Stromal cell of bone marrow (primary cell): ENCODE measurements around the gene SEMA6D.
A peak's percentile ranks its signal among the peaks of the same experiment; 100 is the strongest.

Source experiments
- DNase-seq: peaks from one replicate; pipeline ENCODE4 v3.0.0-alpha.2; 2012; ENCODE audit warnings: low read depth

SEMA6D gene, protein sequence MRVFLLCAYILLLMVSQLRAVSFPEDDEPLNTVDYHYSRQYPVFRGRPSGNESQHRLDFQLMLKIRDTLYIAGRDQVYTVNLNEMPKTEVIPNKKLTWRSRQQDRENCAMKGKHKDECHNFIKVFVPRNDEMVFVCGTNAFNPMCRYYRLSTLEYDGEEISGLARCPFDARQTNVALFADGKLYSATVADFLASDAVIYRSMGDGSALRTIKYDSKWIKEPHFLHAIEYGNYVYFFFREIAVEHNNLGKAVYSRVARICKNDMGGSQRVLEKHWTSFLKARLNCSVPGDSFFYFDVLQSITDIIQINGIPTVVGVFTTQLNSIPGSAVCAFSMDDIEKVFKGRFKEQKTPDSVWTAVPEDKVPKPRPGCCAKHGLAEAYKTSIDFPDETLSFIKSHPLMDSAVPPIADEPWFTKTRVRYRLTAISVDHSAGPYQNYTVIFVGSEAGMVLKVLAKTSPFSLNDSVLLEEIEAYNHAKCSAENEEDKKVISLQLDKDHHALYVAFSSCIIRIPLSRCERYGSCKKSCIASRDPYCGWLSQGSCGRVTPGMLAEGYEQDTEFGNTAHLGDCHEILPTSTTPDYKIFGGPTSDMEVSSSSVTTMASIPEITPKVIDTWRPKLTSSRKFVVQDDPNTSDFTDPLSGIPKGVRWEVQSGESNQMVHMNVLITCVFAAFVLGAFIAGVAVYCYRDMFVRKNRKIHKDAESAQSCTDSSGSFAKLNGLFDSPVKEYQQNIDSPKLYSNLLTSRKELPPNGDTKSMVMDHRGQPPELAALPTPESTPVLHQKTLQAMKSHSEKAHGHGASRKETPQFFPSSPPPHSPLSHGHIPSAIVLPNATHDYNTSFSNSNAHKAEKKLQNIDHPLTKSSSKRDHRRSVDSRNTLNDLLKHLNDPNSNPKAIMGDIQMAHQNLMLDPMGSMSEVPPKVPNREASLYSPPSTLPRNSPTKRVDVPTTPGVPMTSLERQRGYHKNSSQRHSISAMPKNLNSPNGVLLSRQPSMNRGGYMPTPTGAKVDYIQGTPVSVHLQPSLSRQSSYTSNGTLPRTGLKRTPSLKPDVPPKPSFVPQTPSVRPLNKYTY

DNA sequence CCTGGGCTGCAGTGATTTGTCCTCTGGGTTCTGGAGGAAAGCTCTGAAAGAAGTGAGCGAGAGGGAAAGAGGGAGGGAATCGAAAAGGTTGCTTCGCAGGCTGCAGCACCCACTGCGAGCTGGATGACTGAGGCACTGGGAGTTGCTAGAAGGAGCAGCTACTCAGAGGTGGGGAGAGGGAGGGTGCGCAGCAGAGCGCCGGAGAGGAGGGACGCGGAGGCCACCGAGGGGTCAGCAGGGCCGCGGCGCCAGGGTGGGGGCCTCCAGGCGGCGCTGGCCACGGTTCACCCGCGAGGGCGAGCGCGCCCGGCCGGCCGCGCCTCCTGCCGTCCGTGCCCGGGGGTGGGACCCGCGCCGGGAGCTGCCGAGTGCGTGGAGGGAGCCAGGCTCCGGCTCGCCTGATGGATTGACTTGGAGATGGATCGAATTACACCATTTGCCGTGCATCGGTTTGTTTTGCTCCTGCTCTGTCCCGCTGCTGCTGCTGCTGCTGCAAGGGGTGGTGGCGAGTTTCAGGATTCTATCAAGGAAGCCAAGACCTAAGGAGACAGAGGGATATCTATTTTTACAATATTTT is at the start of gene SEMA6D:
TSS of gene SEMA6D (plus strand) at position 470 of the 577 bp plus-strand sequence. CDS start 42,294 bp downstream, outside the sequence.
- DNase-seq, result peak; percentile 68

DNA sequence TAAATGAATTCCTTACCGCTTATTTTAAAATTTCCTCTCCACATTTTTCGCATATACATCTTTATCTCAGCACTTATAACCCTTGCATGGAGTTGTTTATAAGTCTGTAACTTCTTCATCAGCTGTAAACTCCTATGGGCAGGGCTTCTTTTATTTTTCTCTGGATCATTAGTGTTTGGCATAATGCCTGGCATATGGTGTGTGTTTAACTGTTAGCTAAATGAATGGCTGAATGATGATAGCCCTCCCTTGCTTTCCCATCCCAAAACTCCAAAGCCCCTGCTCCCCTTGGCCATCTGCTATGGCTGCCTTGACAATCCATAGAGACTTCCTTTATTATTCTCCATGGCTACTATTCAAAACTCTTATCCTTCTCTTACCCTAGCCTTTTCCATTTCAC is 48.1 kb upstream of the SEMA6D start:
- no peak for DNase-seq

DNA sequence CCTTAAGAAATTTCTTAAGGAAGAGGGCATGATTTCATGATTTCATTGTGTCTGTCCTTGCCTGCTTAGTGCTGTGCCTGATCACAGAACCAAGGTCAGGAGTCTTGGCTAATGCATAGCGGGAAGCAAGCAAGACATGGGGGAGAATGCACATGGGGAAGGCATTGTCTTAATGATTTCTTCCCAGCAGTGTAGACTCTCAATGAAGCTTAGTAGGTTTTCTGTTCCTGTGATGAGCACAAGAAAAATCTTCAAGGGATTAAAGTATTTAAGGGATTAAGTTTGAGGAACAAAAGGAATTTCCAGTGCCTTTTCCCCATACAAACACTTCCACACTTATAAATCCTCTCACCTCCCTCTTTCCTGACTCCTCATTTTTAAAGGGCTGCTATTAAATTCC is 46.9 kb upstream of the SEMA6D start:
- no peak for DNase-seq

DNA sequence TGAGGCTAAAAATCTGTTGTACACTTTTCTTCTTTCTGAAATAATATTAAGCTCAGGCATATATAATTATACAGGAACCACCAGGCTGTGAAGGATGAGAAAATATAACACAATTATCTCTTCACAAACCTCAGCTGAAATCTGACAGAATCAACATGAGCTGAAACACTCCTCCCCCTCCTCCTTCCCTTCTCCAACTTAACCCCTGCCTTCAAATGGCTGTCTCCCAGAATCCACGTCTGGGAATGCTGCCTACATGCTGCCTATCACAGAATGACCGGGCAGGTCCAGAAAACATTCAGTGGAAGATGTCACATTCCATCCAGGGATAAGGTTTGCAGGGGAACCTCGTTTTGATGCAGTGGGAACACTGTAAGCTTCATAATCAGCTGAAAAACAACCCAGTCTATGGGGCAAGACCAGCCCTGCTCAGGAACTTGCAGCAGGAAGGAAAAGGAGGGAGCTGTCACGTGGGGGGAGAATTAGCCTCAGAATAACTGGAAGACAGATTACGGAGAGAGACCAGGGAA is 44.0 kb upstream of the SEMA6D start:
- DNase-seq, result no peak

DNA sequence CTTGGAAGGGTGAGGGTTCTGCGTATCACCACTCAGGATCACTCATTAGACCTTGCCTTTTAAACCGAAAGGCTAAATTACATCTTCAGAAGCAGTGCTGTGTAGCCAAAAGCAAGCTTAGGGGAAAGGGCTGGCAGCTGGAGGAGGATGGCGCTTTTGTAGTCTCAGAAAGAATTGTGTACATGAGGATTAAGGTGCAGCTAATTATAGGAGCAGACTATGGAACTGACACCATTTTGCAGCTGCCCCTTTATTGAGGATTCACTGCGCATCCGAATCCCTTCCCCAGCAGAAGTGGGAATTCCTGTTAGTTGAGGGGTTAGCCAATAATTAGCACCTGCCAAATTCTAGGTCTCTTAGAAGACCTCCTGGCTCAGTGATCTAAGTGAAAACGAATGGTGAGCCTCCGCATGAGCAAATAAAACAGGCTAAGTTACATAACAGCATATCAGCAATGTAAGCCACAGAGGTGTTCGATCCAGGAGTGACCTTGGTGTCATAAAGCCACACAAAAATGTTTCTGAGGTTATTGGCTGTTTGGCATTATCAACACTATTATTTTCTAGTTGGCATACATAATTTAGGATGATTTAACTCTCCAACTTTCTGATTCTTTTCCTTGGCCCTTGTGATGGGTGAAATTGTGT is 42.6 kb upstream of the SEMA6D start:
- DNase-seq, result no peak

DNA sequence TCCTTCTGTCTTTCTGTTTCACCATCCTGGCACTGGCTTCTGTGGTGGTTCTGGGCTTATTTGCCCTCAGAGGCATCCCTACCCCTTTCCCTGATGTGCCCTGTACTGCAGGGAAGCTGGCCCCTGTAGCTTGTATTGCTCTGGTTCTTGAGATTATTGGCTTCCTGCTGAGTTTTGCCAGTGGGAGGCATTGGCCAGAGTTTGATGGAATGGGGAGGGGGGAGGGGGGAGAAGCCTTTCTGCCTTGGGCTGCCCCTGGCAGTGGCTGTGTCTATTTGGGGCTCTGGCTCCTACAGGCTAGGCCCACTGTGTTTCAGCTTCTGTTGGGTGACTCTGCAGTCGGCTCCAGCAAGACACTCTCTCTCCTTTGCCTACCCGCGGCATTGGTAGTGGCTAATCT is 41.6 kb upstream of the SEMA6D start:
- DNase-seq, result no peak

DNA sequence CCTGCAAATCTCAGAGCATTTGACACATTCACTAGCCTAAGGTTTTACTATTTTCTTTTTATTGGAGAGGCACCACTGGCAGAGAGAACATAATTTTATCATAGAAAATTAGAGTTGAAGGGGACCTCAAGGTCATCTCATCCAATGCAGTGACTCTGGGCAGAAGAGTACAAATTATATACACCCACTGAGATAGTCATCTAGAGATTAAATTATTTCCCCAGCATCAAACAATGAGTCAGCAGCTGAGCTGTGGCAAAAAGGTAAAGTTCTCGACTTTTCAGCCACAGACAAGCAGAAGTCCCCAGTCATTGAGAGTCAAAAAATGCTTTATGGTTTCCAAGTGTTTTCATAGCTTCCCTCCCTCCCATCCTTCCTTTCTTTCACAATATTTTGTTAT is 39.3 kb upstream of the SEMA6D start:
- no peak for DNase-seq

DNA sequence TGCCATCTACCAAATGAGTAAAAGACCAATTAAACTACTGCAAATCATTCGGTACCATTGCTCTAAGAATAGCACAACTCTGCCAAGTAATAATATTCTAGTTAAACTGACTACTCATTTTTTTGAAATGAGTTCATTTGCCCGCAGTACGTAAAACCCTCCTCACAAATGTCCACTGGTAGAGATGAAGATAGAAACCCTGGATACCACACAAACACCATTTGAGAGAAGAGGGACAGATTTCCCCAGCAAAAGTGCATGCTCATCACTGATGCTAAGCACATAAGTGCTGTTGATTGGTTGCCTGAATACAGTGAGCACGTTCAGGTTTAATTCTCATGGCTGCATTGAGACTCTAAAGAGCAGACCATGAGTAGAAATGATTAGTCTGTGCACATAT is 34.6 kb upstream of the SEMA6D start:
- DNase-seq, result no peak

DNA sequence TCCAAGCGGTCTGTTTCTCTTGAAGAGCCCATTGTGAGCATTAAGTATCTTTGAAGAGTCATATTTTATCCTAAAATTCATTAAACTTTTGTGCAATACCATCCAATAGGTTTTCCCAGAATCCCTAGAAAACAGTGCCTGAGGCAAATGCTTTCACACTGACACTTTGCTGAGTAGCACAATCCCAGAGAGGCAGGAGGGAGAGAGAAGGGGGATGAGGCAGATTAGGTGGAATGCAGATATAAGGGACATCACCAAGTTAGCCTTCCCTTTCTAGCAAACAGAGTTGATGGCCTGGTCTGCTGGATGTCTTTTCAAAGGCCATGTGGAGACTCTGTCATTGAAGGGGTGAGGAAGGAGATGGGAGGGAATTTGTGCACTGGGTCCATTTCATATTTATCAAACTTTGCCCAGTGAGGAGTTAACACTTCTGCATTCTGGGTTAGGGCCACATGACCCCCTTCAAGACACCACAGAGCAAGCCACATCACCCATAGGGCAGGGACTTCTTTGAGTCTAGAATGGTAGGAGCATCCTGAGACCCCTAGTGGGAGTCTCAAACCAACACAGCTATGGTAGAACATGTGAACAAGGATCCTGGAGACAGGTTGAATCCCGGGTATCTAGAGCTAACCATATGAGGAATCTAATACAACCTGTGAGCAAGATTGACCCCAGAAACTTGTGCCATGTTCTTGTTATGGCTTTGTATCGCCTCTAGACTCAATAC is 32.0 kb upstream of the SEMA6D start:
- DNase-seq, result no peak

DNA sequence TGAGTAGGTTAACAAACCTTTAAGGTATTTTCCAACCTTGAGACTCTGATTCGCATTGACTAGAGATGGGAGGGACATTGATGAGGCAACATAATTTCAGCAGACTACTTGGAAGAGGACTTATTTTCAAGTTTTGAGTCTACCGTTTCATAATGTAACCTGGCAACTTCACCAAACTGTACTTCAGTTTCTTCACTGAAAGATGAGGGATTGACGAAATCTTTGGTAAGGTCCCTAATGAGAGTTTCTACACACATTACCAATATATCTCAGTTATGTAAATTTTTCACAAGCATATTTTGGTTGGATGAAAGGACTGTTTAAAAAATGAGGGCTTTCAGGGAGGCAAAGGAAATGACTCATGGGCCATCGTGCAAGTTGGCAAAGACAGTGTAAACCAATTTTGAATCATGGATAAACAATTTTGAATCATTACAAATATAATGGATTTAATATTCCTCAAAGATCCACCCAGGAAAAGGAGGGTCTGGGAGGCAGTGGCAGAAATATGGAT is 28.7 kb upstream of the SEMA6D start:
- DNase-seq, result peak; percentile 54

DNA sequence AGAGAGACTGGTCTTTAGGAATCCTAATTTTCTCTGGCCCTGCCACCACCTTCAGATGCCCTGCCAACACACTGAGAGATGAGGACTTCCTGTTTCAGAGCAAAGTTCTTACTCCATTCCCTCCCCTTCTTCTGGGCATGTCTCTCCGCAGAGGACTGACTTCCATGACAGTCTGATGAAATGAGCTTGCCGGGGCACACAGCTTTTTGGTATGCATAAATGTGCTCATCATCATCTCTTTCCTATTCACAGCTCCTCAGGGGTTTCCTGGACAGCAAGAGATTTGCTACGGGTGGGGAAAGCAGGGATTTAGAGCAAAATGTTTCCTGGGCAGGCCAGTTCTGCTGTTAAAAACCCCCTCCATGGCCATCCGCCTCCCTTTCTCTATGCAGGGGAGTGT is 27.6 kb upstream of the SEMA6D start:
- DNase-seq, result no peak

DNA sequence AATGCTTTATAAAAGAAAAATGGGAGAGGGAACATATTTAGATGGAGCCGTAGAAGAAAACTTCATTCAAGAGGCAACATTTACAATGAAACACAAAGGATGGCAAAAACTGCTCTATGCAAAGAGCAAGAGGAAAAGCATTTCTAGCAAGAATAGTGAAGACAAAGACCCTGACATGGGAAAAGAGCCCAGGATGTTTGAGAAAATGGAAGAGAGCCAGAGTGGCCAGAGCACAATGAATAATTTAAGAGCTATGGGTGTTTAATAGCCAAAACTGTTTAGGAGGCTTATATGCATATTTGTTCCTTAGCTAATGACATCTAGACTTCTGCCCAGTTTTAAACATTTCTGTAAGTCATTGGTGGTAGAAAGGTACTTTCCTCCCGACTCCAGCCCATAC is 25.4 kb upstream of the SEMA6D start:
- DNase-seq, result no peak

DNA sequence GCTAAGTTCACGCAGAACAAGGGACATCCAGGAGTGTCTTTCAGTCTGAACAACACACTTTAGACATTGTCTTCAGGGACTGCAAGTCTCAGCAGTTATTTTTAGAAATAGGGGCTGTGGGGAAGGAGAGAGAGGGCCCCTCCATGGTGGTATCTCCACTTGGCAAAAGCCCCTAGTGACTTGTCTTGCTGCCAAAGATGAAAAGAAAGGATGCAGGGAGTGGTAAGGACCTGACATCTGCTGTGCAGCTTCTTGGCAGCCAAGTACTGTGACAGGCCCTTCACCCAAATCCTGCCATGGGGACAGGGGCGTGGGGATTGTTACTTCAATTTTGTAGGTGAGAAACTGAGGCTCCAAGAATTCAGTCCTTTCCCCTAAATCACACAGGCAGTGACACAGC is 21.0 kb upstream of the SEMA6D start:
- no peak for DNase-seq

DNA sequence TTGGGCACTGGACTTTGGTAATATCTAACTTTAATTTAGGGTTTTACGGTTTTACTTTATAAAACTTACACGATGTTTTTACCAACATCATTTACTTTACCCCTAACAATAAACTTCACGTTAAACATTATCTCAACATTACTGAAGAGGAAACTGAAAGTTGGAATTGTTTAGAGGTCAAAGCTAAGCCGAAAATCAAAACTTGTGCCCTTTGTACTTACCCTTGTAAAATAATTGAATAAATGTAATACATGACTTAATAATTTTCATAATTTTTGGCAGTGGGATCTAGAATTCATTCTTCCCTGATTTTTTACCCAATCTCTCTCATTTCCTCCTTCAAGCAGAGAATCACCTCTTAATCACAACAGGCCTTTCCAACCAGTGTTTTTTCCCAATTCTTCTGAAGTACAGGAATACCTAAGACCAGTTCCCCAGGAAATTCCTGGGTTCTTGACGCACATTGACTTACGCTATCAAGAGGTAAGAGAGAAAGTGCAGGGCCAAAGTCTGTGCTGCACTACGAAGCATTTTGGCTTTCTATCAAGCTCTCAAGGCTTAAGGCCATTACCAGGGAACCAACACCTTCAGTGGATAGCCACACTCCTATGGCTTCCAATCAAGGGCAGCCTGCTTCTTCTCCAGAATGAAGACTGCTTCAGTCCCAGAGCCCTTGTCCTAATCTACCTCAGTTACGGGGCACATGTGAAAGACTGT is 11.9 kb upstream of the SEMA6D start:
- no peak for DNase-seq

DNA sequence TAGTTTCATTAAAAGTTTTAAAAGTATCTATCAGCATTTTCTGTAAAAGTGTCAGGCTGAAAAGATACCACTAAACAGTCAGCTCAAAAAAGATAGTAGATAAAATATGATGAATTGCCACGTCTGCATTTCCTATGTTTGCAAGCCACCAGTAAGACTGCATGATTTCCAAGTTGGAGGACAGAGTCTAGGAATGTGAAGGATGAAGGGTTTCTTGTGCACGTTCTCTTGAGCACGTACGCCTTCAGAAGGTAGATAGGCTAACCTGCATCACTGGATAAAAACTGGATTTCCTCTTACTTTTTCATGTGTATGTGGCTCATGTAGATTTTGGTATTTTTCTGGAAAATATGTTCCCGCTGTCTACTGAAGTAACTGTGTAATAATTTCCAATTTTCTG is 9.9 kb upstream of the SEMA6D start:
- DNase-seq, result no peak

DNA sequence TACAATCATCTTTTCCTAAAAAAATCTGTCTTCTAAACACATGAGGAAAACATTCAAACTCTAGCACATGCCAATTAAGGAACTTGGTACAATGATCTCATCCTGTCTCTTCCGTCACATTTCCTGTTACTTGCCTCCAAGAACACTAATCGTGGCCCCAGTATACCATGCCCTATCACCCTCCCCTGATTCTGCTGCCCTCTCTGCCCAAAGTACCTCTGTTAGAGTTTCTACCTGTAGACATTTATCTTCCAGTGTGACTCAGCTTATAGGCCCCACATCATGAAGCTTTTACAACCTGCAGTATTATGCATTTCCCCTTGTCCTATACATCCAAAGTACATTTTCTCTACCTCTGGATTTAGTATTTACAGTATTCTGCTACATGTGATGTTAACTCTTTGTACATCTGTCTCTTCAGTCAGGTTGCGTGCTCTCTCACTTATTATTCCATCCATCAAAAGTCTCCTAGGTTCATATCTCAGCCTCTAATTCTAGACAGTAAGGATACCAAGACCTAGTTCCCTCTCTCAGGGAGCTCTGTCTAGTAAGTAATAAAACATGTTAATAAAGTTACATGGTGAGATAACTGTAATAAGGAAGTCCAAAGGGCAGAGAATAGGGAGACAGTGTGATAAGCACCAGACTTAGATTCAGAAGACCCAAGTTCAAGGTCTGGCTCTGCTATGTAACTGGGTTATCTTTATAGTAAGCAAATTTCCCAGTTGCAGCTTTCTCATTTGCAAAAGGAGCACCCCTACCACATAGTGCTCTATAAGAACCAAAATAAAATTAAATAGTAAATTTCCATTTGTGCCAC is 8.9 kb upstream of the SEMA6D start:
- DNase-seq, result no peak

DNA sequence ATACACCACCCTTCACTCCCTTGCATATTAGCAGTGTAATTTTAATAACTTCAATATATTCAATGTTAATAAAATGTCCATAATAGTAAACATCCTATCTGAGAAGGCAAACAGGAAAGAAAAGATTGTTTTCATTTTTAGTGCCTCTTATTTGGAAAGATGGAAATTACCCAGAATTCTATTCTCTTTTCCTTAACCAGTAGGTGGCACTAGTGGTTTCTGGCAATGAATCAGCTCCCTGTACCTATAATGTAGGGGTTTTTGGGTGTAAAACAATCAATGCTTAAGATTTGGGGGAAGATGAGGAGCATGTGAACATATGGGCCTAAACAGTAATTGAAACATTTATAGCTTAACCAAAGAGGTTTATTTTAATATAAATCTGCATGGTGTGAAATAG is 5.7 kb upstream of the SEMA6D start:
- DNase-seq, result no peak

DNA sequence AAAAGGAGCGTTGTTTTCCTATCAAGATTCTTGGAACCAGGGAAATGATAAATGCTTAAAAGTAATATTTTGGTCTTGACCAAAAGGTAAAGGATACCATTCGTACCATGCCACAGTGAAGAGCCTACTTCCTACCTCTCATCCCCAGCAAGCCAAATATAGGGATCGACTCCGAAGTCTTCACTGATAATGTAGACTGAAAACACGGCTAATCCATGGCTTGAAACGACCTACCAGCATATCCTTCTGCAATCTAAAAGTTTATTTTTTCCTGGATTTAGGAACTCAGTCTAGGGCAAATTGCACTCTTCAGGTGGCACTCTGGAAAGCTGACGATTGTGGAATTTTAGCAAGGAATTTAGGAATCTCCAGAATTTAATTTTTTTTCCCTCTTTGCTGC is 1.9 kb upstream of the SEMA6D start:
- DNase-seq, result no peak

DNA sequence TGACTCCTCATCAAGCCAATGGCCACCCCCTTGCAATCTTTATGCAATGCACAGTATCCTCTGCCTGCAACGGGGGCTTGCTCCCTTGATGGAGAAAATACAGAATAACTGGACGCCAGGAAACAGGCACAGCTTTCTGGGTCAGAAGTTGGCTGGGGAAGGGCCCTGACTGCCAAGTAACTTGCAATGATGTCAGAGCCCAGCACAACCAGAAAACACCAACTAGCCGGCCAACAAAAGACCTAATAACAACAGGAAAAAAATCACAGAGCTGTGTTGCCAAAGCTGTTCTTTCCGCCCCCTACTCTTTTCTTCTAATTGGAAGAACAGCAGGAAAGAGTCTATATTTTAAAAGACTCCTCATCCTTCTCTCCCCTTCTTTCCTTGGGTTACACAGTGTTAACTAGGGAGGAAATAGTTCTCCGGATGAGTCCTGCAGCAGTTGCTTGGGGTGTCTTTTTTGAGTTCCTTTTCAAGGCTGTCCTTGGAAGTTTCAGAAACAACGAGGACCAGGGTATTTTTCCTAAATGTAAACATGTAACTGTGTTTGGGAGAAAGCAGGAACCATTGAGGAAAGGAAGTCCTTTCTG is 1.4 kb upstream of the SEMA6D start:
- peak; percentile 36 for DNase-seq
